ELR (cell line): Measurements from ENCODE around the gene RIMOC1.

Experiments used
- DNase-seq: peaks from one replicate; pipeline ENCODE4 v3.0.0-alpha.2; 2015; ENCODE audit warnings: low read depth

RIMOC1 gene

GRCh38 chr5:41903892-41904799 is at the start of gene RIMOC1:
Gene RIMOC1 (plus strand): TSS chr5:41904344. CDS start chr5:41904368, 24 bp downstream.
- peak; percentile 99 for DNase-seq

GRCh38 chr5:41856644-41857491 is 47.3 kb upstream of the RIMOC1 start:
- peak; percentile 75 for DNase-seq

GRCh38 chr5:41857989-41858388 is 46.2 kb upstream of the RIMOC1 start:
- no peak for DNase-seq

GRCh38 chr5:41858890-41859289 is 45.3 kb upstream of the RIMOC1 start:
- DNase-seq = no peak

GRCh38 chr5:41863871-41864486 is 40.2 kb upstream of the RIMOC1 start:
- peak; percentile 55 for DNase-seq

- DNase-seq = peak; percentile 49
Measured at GRCh38 chr5:41869151-41869723, 34.9 kb upstream of the RIMOC1 start.

GRCh38 chr5:41869724-41870626 is 34.2 kb upstream of the RIMOC1 start, which contains the start of gene OXCT1:
Gene OXCT1 (minus strand): TSS chr5:41870425. CDS start chr5:41870358, 67 bp downstream.
- DNase-seq = peak; percentile 92

- no peak for DNase-seq
Measured at GRCh38 chr5:41870627-41871048, 33.5 kb upstream of the RIMOC1 start.

- no peak for DNase-seq
Measured at GRCh38 chr5:41871852-41872251, 32.3 kb upstream of the RIMOC1 start.

GRCh38 chr5:41874512-41875060 is 29.6 kb upstream of the RIMOC1 start:
- no peak for DNase-seq

GRCh38 chr5:41875121-41875520 is 29.0 kb upstream of the RIMOC1 start:
- DNase-seq = no peak

- no peak for DNase-seq
Measured at GRCh38 chr5:41876678-41877077, 27.5 kb upstream of the RIMOC1 start.

GRCh38 chr5:41877408-41877807 is 26.7 kb upstream of the RIMOC1 start:
- DNase-seq = no peak

GRCh38 chr5:41878173-41878572 is 26.0 kb upstream of the RIMOC1 start:
- DNase-seq = no peak

GRCh38 chr5:41878643-41879478 is 25.3 kb upstream of the RIMOC1 start:
- DNase-seq = no peak

- no peak for DNase-seq
Measured at GRCh38 chr5:41882765-41883164, 21.4 kb upstream of the RIMOC1 start.

GRCh38 chr5:41883243-41883642 is 20.9 kb upstream of the RIMOC1 start:
- DNase-seq = no peak

GRCh38 chr5:41883936-41884335 is 20.2 kb upstream of the RIMOC1 start:
- DNase-seq = no peak

- DNase-seq = no peak
Measured at GRCh38 chr5:41885286-41885685, 18.9 kb upstream of the RIMOC1 start.
